GM23338 (cell line): ENCODE measurements around the gene RNF8. TPM values are rescaled to one million over a fixed set of nuclear protein-coding genes. Genes with fewer than 3 reads are reported as not detected.

Experiments
- ATAC-seq: fragments of 200-7000 bp; cut with Tn5 transposase; 3 replicates; pipeline ENCODE4 v1.9.1; 2020
- DNase-seq: peaks from one replicate; pipeline ENCODE4 v3.0.0-alpha.2; 2015; ENCODE audit warnings: low spot score
- H2AFZ ChIP-seq: fragments of 200-600 bp; sonication (generic); 2 replicates; pipeline ENCODE4 v1.8.0; 2016; ENCODE audit warnings: antibody characterized with exemption, mild to moderate bottlenecking, moderate library complexity
- H3F3A ChIP-seq: fragments of 200-600 bp; sonication (generic); replicated peaks from 2 replicates; pipeline ENCODE4 v1.8.0; 2017; ENCODE audit warnings: antibody characterized with exemption, mixed run types, low read depth
- H3K27ac ChIP-seq: fragments of 200-600 bp; sonication (generic); 2 replicates; pipeline ENCODE4 v1.6.1; 2016; ENCODE audit warnings: low read depth
- H3K27me3 ChIP-seq: fragments of 200-600 bp; sonication (generic); 2 replicates; pipeline ENCODE4 v1.8.0; 2016; ENCODE audit warnings: mild to moderate bottlenecking, mixed run types, moderate library complexity; ENCODE audit not compliant: insufficient read depth
- H3K36me3 ChIP-seq: fragments of 200-600 bp; sonication (generic); 2 replicates; pipeline ENCODE4 v1.8.0; 2016; ENCODE audit warnings: mild to moderate bottlenecking; ENCODE audit not compliant: insufficient read depth
- H3K4me1 ChIP-seq: fragments of 200-600 bp; sonication (generic); 2 replicates; pipeline ENCODE4 v1.8.0; 2016; ENCODE audit warnings: mild to moderate bottlenecking, moderate library complexity; ENCODE audit not compliant: insufficient read depth
- H3K4me2 ChIP-seq: fragments of 200-600 bp; sonication (generic); 2 replicates; pipeline ENCODE4 v1.7.1; 2017; ENCODE audit warnings: mixed run types
- H3K4me3 ChIP-seq: fragments of 200-600 bp; sonication (generic); 2 replicates; pipeline ENCODE4 v1.6.1; 2016; ENCODE audit warnings: mixed run types
- H3K79me2 ChIP-seq: fragments of 200-600 bp; sonication (generic); replicated peaks from 2 replicates; pipeline ENCODE4 v1.8.0; 2017; ENCODE audit warnings: mild to moderate bottlenecking; ENCODE audit not compliant: insufficient read depth
- H3K9me2 ChIP-seq: fragments of 200-600 bp; sonication (generic); 2 replicates; pipeline ENCODE4 v1.8.0; 2017; ENCODE audit not compliant: insufficient read depth
- H4K20me1 ChIP-seq: fragments of 200-600 bp; sonication (generic); replicated peaks from 2 replicates; pipeline ENCODE4 v1.8.0; 2017; ENCODE audit warnings: mild to moderate bottlenecking; ENCODE audit not compliant: insufficient read depth
- H3K27ac Mint-ChIP-seq: 2 replicates; pipeline ENCODE4 v1.8.0; 2020; ENCODE audit warnings: inconsistent platforms, mild to moderate bottlenecking, moderate library complexity, mixed read lengths
- H3K27me3 Mint-ChIP-seq: 3 replicates; pipeline ENCODE4 v1.8.0; 2022; ENCODE audit warnings: low read depth, mild to moderate bottlenecking, moderate library complexity, mixed read lengths, inconsistent platforms; ENCODE audit not compliant: insufficient read depth, poor library complexity
- H3K36me3 Mint-ChIP-seq: 3 replicates; pipeline ENCODE4 v1.8.0; 2021; ENCODE audit warnings: low read depth, mild to moderate bottlenecking, inconsistent platforms, moderate library complexity, mixed read lengths
- H3K4me1 Mint-ChIP-seq: 3 replicates; pipeline ENCODE4 v1.8.0; 2020; ENCODE audit warnings: mild to moderate bottlenecking, inconsistent platforms, mixed read lengths
- H3K4me3 Mint-ChIP-seq: 3 replicates; pipeline ENCODE4 v1.8.0; 2021; ENCODE audit warnings: moderate library complexity, mild to moderate bottlenecking, inconsistent platforms, mixed read lengths
- H3K9me3 Mint-ChIP-seq: 3 replicates; pipeline ENCODE4 v1.8.0; 2020; ENCODE audit warnings: moderate library complexity, mild to moderate bottlenecking, inconsistent platforms, mixed read lengths
- CREB1 ChIP-seq: fragments of 250-450 bp; sonication (Bioruptor Pico); IDR thresholded peaks from 2 replicates; pipeline ENCODE4 v1.5.0; 2020; ENCODE audit warnings: low read depth, mild to moderate bottlenecking, moderate library complexity
- CTCF ChIP-seq, 2 experiments: fragments of 200-600 bp in 1 of 2; sonication (generic) in 1 of 2; conservative IDR thresholded peaks; 2 replicates each; pipeline versions ENCODE4 v1.5.1 to v1.6.1; 2016 to 2017; ENCODE audit warnings: antibody characterized with exemption in 2 of 2, low read depth in 2 of 2, mild to moderate bottlenecking in 2 of 2, moderate library complexity in 1 of 2
- ETS1 ChIP-seq: IDR thresholded peaks from 2 replicates; pipeline ENCODE4 v1.6.1; 2016; ENCODE audit warnings: antibody characterized with exemption
- EZH2 ChIP-seq: fragments of 200-600 bp; sonication (generic); IDR thresholded peaks from one replicate; pipeline ENCODE4 v1.8.0; 2017; ENCODE audit warnings: antibody characterized with exemption, mild to moderate bottlenecking, low read depth; ENCODE audit not compliant: unreplicated experiment
- EZH2phosphoT487 ChIP-seq: fragments of 200-600 bp; sonication (generic); IDR thresholded peaks from one replicate; pipeline ENCODE4 v1.8.1; 2018; ENCODE audit warnings: antibody characterized with exemption; ENCODE audit not compliant: unreplicated experiment
- JUNB ChIP-seq: IDR thresholded peaks from one replicate; pipeline ENCODE4 v1.6.1; 2016; ENCODE audit warnings: antibody characterized with exemption; ENCODE audit not compliant: unreplicated experiment
- NANOG ChIP-seq: IDR thresholded peaks from 2 replicates; pipeline ENCODE4 v1.6.1; 2016; ENCODE audit warnings: antibody characterized with exemption, borderline replicate concordance
- POLR2AphosphoS5 ChIP-seq: IDR thresholded peaks from 2 replicates; pipeline ENCODE4 v1.6.1; 2016; ENCODE audit warnings: antibody characterized with exemption, low read depth
- REST ChIP-seq: IDR thresholded peaks from one replicate; pipeline ENCODE4 v1.6.1; 2018; ENCODE audit warnings: antibody characterized with exemption; ENCODE audit not compliant: unreplicated experiment
- STAT1 ChIP-seq: IDR thresholded peaks from one replicate; pipeline ENCODE4 v1.6.1; 2016; ENCODE audit warnings: antibody characterized with exemption; ENCODE audit not compliant: unreplicated experiment
- ZNF114 ChIP-seq: fragments of 250-450 bp; sonication (Bioruptor Pico); IDR thresholded peaks from 2 replicates; pipeline ENCODE4 v1.5.0; 2020; ENCODE audit warnings: mild to moderate bottlenecking, moderate library complexity
- ZNF331 ChIP-seq: fragments of 250-450 bp; sonication (Bioruptor Pico); IDR thresholded peaks from 2 replicates; pipeline ENCODE4 v1.5.0; 2020; ENCODE audit warnings: low read depth, mild to moderate bottlenecking, moderate library complexity
- ZNF462 ChIP-seq: fragments of 250-450 bp; sonication (Bioruptor Pico); IDR thresholded peaks from 2 replicates; pipeline ENCODE4 v1.5.0; 2020; ENCODE audit warnings: mild to moderate bottlenecking, moderate library complexity
- polyA plus RNA-seq: library from polyadenylated mRNA; unstranded; fragments of >200 nt; fragmentation: Nextera tagmentation; extraction: Ambion mirVana; gene quantifications from 2 replicates; pipeline ENCODE4 v1.2.1, GENCODE V29; 2016
- total RNA-seq: library from RNA; depleted of rRNA; stranded (reverse); fragments of >200 nt; shearing (Covaris generic); gene quantifications from 2 replicates; pipeline ENCODE4 v1.2.3, GENCODE V29; 2014

The RNF8 gene
- total and polyA plus RNA-seq, 2 experiments from 2014 or later = 41.6 to 55.2 TPM

- Histone ChIP-seq H3K27me3 (no peaks in the 10 kb centered on the region), H3K27ac (no peak overlapping the region), H3K4me3 (no peak overlapping the region), H4K20me1 (no peaks in the 10 kb centered on the region), H2AFZ (no peak overlapping the region), H3F3A (no peaks in the 10 kb centered on the region), H3K4me1 (no peaks in the 10 kb centered on the region), H3K4me2 (no peak overlapping the region), H3K79me2 (no peaks in the 10 kb centered on the region), H3K9me2 (0 out of 2 replicates have a peak, but pooled peaks cover 3% of the 10 kb centered on the region), H3K36me3 (no peaks in the 10 kb centered on the region)
- ATAC-seq = no peak
- Mint-ChIP-seq H3K27me3 (peaks cover 3% of the 10 kb centered on the region), H3K4me1 (no peaks in the 10 kb centered on the region), H3K36me3 (no peaks in the 10 kb centered on the region), H3K4me3 (no peak overlapping the region), H3K27ac (no peak overlapping the region), H3K9me3 (no peaks in the 10 kb centered on the region)
- TF ChIP-seq POLR2AphosphoS5 (no peak), CTCF (conservative IDR thresholded peaks at IDR 0.05; ENCODE audit: low read depth in 2 of 2) (no peak), REST (no peak), ZNF331 (no peak), NANOG (no peak), STAT1 (no peak), EZH2 (no peak), ETS1 (no peak), ZNF114 (no peak), JUNB (no peak), ZNF462 (CRISPR knock-in tag) (no peak), CREB1 (no peak), EZH2phosphoT487 (no peak)
- DNase-seq = no peak
These were observed 13.2 kb upstream of the RNF8 start for GRCh38 chr6:37340639-37340943.
